Nucleus accumbens (tissue), 56 donors: ENCODE data around the gene ITPR1.

Experiments used
- DNase-seq, 56 donors: peaks; one replicate each; lab custom pipeline; 2025; lab: John Stamatoyannopoulos, UW

Gene ITPR1

GRCh38 chr3:4629095-4630007, 136.2 kb downstream of the ITPR1 start:
- no peak for DNase-seq

DNA sequence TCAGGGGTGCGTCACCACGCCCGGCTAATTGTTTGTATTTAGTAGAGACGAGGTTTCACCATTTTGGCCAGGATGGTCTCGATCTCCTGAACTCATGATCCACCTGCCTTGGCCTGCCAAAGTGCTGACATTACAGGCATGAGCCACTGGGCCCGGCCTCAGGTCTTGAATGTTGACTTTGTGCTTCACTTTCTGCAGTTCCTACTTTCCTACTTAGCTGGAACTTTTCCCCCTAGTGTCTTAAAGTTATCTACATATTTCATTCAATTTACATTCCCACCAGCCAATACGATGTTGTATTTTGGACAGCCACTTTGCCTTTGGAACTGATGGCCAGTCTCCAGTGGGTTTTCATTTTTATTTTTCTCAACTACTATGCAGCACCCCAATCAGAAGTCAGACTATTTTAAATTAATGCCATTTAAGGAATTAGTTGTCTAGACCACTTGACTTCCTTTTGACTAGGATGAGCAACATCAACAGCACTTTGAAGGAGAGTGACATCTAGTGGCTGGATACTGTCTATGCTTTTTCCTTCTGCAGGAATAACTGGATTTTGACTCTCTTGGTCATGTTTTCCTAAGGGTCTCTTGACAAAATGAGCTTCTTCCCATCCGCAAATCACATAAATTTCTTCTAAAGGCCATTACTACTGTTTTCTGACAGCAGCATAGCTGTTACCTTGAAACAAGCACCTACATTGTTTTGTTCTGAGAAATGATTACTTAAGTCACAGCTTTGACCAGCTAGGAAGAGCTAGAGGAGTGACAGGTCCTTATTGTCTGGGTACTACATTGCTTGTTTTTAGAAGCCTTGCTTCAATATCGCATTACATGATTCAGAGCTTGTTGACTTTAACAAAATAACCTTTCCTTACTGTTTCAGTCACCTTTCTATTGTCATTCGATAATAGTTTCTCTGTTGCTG, 140.2 kb downstream of the ITPR1 start:
- DNase-seq, result peak in 1 of 56 donors; percentile 32

DNA sequence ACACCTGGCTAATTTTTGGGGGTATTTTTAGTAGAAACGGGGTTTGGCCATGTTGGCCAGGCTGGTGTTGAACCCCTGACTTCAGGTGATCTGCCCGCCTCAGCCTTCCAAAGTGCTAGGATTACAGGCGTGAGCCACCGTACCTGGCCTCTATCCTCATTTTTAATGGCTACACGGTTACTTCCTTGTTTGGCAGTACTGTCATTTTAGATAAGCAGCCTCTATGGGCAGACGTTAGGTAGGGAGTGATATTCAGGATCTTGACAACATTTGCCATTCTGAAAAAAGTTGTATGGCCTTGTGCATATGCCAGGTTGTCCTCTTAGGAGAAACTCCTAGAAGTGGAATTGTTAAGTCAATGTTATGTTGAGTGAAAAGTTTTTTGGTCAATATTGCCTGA, 141.7 kb downstream of the ITPR1 start:
- DNase-seq, result no peak

GRCh38 chr3:4637265-4637664, 144.1 kb downstream of the ITPR1 start:
- no peak for DNase-seq

- no peak for DNase-seq
Observed at GRCh38 chr3:4641863-4642563, 148.9 kb downstream of the ITPR1 start.

DNA sequence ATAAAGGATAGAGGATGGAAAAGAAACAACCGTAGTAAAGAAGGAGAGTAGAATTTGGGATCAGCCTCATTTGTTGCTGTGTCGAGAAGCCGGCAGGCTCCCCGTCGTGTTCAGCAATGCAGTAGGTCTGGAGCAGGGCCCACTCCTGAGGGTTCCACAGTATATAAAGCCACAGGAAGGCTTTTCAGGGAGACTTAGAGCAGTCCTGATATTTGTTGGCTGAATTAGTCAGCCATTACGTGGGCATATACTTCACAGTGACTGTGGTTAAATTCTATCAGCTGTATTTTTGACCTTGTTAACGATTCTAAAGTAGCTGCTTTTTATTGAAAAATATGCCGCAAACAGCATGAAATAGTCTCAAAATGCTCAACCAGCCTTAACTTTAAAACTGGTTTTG, 149.5 kb downstream of the ITPR1 start:
- no peak for DNase-seq

- no peak for DNase-seq
Observed at GRCh38 chr3:4643904-4644547, 150.9 kb downstream of the ITPR1 start.

GRCh38 chr3:4644951-4645350, 151.8 kb downstream of the ITPR1 start:
- DNase-seq, result no peak

GRCh38 chr3:4645468-4645867, 152.3 kb downstream of the ITPR1 start:
- DNase-seq, result no peak

GRCh38 chr3:4647411-4647810, 154.3 kb downstream of the ITPR1 start:
- no peak for DNase-seq

- DNase-seq, result no peak
Observed at GRCh38 chr3:4655145-4656045, 162.2 kb downstream of the ITPR1 start.

DNA sequence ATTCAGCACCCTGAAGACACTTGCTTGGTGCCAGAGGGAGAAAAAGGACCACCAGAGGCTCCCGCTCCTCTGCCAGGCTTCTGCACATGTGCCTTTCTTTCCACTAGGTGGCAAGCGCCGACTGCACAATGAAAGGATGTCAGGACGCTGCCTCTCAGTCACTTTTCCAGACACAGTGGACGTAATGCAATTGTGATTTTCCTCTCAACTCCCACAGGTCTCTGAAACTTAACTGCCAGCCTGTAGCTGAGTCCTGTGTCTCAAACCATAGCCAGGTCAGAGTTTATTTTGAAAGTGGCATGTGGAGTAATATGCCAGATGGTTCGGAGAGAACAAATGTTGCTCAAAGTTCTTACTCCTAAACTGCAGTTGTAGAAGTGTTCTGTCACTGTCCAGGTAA, 162.9 kb downstream of the ITPR1 start:
- DNase-seq, result peak in 49 of 56 donors; percentile 2 to 76 (median 40)

DNA sequence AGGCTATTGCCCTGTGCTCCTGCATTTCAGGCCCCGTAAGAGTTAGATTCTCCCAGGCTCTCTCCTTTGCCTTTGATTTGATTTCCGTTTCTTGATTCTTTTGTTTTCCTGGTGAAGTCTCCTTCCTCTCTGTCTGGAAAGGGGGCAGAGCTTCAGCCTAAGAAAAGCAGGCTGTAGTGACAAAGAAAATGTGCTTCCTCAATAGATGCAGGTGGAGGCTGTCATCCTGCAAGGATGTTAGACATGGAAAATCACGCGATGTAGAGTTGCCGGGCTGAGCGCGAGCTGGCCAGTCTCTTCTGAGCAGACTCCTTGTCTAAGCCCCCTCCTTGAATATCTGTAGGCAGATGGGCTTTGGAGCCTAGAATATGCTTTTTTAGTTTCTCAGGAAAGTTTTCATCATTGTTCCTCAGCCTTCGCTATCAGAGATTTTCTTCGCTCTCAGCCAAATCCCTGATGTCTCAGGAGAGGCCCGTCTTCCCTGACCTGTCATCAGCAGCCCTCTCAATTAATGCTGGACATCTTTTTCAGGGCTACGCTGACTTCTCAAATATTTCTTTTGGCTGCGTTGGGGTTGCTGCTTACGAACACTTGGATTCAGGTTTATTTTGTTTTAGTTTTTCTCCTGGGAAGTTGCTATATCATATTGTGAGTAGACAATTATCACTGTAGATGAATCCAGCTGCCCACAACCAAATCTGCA, 163.6 kb downstream of the ITPR1 start:
- no peak for DNase-seq

- no peak for DNase-seq
Observed at GRCh38 chr3:4660936-4661335, 167.8 kb downstream of the ITPR1 start.

DNA sequence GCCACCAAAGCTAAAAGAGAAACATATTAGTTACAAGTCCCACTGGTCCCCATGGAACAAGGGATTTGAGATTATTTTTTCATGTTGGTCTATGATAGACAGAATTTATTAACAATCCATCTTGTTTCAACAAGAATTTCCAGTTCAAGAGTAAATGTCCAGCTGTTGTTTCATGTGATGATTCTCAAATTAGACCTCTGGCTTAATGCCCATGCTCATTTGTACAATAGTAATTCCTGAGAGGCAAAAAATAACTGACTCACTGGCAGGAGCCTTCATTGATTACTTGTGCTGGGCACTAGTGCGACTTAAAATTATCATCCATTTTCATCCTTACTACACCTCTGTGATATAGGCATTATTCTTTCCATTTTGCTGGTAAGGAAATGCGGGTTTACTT, 171.3 kb downstream of the ITPR1 start:
- no peak for DNase-seq

DNA sequence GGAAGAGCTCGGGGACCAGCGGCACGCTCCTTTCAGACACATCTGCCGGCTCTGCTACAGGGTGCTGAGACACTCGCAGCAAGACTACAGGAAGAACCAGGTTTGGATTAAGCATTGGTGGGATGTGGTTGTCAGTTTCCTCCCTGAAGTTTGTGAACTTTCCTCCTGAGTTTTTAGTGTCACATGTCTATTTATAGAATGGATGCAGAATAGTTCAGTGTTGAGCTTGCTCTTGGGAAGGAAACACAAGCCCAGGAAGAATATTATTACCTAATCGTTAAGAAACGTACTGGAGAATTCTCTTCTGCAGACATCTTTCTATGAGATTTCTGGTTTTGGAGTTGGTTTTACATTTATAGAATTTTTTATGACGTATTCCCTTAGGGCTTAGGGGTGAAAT, 172.0 kb downstream of the ITPR1 start:
- DNase-seq, result no peak

DNA sequence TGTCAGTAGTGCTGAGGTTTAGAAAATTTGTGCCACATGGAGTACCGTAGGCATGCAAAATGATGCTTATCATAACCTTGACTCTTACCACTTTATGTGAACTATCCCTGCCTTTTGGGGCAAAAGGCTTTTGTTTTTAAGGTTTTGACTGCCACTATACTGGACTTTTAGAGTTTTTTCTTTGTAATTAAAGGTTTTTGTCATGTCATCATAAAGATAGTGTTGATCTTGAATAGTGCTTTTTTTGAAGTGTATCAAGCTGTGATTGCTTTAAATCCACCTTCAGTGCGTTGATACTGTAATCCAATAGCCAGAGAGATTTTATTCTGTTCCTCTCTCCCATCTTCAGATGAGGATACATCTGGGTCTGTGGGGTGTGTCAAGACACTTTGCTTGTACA, 172.9 kb downstream of the ITPR1 start:
- DNase-seq, result no peak

GRCh38 chr3:4670352-4670751, 177.2 kb downstream of the ITPR1 start:
- DNase-seq, result no peak
